ENCODE results near the gene OPCML.
"Not testable (repeated sequence)": the region's sequence is repeated elsewhere in the genome, so short reads cannot be mapped to it uniquely, and the experiment has no call there.

Gene OPCML

DNA sequence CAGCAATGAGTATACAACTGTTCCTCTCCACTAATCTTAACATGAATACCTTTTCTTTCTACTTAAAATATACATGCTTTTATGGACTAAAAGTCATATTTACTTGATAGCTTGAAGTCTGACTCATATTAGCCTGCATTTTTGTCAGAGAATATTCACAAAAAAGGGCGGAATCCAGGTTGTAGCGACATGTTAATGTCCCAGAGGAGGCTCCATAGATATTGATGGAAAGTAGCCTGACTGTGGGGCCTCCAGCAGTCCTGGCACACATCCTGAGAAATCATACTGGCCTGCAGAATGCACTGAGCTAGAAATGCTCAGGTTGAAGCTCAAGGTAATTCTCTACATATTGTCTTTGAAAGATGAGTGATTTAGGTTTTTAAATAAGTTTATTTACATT is 1110.7 kb downstream of the OPCML start:
- DNase-seq (ENCODE audit: low spot score) = no peak

- DNase-seq (ENCODE audit: low spot score) = no peak
These were observed 1117.8 kb downstream of the OPCML start for GRCh38 chr11:132414451-132414850.

DNA sequence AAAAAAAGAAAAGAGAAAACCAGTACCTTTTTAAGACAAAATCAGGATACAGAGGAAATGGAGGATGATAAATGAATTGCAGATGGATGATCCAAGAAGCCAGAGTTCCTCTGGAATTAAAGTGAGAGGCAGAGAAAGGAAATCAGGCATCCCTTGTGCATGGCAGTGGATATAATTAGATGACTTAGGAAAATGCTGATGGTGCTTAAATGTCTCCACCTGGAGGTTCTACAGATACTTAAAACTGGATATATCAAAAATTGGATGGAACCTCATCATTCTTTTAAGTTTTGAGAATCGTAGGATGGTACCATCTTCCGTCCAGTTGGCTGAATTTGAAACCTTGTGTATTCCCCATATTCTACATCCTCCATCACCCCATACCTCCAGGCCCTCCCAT is 1121.9 kb downstream of the OPCML start:
- no peak for DNase-seq (ENCODE audit: low spot score)

- DNase-seq (ENCODE audit: low spot score) = no peak
These were observed 1122.5 kb downstream of the OPCML start for GRCh38 chr11:132409573-132410355.

DNA sequence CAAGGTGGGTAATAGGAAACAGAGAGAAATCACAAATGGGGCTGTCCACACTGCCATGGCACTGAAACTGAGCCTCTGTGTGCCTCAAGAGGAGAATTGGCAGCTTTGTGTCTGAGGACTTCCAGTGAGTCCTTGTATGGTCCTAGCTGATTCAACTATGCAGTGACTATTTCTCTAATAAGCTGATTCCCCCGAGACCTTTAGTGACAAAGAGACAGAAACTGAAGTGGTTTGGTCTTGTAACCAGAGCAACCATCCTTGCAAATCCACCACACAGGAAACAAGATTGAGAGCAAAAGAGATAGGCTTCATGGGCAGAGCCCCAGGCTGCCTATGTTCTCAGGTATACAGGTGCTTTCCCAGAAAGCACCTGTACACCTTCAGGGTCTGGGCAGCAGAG is 1123.4 kb downstream of the OPCML start:
- no peak for DNase-seq (ENCODE audit: low spot score)

- no peak for DNase-seq (ENCODE audit: low spot score)
These were observed 1126.6 kb downstream of the OPCML start for GRCh38 chr11:132405728-132406127.

DNA sequence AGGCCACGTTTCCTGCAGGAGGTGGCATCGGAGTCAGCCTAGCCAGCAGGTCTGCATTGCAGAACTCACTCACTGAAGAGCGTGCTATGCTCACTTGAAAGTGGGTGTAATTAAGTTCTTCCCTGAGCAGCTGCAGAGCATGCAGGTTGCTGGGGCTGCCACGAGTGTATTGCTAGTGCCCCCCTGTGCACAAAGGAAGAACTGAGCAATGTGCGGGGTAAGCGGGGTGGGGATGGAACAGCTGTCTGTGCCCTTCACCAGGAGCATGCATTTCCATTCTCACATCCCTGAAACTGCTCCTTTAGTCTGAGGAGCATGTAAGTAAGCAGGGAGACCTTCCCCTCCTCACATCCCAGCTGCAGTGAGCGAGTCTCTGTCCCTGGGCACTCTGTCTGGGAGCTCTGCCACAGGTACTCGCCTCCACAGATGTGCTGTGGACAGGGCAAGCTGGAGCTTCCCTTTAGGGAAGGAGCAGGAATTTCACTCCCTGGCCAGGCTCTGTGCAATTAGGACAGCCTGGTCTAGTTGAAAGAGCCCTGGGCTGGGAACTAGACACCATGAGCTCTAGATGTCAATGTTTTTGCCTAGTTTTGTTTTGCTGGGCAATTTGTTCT is 1130.1 kb downstream of the OPCML start:
- DNase-seq (ENCODE audit: low spot score) = peak; percentile 68

DNA sequence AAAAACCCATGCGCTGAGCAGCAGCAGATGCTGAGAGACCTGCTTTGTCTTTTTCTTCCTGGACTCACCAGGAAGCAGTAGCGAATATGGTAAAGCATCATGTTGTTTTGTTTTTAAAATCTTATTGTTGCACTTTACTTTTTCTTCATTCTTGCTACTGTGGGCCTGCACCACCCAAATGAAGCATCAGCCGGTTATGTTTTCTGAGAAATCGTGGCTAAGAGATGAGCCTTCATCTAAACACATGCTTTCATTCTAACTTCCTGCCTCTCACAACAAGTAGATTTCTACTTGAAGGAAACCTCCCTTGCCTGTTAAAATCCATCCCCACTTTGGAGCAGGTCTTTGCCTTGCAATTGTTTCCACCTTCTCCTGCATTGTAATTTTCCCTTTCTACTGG is 1136.0 kb downstream of the OPCML start:
- DNase-seq (ENCODE audit: low spot score) = no peak

- DNase-seq (ENCODE audit: low spot score) = no peak
These were observed 1136.9 kb downstream of the OPCML start for GRCh38 chr11:132395434-132395833.

- no peak for DNase-seq (ENCODE audit: low spot score)
These were observed 1152.8 kb downstream of the OPCML start for GRCh38 chr11:132379540-132379939.

DNA sequence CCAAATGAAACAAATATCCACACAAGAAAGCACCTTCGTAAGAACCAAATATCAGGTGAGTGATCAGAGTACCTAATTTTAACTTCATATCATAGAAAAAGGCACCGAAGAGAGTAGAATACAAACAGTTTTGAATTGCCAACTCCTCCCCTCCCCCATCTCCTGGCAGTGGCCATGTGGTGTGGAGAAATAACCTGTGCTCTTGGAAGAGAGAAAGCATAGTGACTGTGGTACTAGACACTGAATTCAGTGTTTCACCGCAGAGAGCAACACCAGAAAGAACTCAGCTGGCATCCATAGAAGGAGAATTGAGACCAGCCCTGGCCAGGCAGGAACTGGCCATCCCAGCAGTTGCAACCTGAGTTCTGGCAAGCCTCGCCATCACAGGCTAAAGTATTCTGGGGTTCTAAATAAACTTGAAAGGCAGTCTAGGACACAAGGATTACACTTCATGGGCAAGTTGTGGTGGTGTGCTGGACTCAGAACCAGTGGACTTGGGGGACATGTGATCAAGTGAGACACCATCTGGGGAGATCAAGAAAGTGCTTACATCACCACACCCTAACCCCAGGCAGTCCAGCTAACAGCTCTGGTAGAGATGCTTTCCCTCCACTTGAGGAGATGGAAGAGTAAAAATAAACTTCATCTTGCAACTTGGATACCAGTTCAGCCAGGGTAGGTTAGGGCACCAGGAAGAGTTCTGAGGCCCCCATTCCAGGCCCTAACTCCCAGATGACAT is 1158.7 kb downstream of the OPCML start:
- no peak for DNase-seq (ENCODE audit: low spot score)

GRCh38 chr11:132370114-132370513 is 1162.2 kb downstream of the OPCML start:
- DNase-seq (ENCODE audit: low spot score) = not testable (repeated sequence)

DNA sequence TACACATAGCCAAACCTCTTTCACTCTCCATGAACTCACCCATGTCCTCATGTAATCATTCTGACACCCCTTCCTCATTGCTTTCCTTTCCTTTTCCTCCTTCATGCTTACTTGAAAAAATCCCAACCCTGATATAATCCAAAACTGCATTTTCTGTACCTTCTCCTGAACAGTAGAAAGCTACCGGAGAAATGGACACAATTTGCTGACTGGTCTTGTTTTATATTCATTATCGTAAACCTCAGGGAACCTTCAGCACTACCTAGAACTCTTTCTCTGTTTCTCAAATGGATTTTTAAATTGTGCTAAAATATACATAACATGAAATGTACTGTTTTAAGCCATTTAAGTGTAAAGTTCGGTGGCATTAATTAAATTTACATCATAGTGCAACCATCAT is 1165.0 kb downstream of the OPCML start:
- no peak for DNase-seq (ENCODE audit: low spot score)

GRCh38 chr11:132365650-132366049 is 1166.7 kb downstream of the OPCML start:
- DNase-seq (ENCODE audit: low spot score) = no peak

All from D341Med (cell line).